A549 (cell line): ENCODE results near the gene RNF128. TPM values are rescaled to one million over a fixed set of nuclear protein-coding genes. Genes with fewer than 3 reads are reported as not detected.

Experiments
- ATAC-seq, 2 experiments: fragments of 200-7000 bp in 1 of 2; fragments of >200 bp in 1 of 2; cut with Nextera tagmentation in 1 of 2; cut with Tn5 transposase in 1 of 2; 3 replicates each; pipeline versions ENCODE4 v1.8.0 to v1.9.1; 2018 to 2020; ENCODE audit warnings: mild to moderate bottlenecking in 1 of 2, moderate library complexity in 1 of 2
- CTCF ChIA-PET: fragments of 300-600 bp; sonication (Branson Sonifier 250); formaldehyde crosslinking; extraction: SDS; loops from one replicate; lab custom pipeline; 2021; ENCODE audit warnings: antibody characterized with exemption, inconsistent platforms; lab: Yijun Ruan, JAX
- POLR2A ChIA-PET: fragments of 350-600 bp; formaldehyde crosslinking; extraction: SDS; loops from one replicate; lab custom pipeline; 2021; ENCODE audit warnings: antibody characterized with exemption, inconsistent platforms; lab: Yijun Ruan, JAX
- DNase-seq, 2 experiments: peaks; one replicate each; pipeline versions ENCODE4 v3.0.0 to v3.0.0-alpha.2; 2011 to 2016; ENCODE audit warnings: low read depth in 1 of 2, low spot score in 1 of 2
- FAIRE-seq: peaks from 2 replicates; lab custom pipeline; 2011; peaks lifted over from hg19 to GRCh38; lab: Jason Lieb, UNC
- H3K27ac ChIP-seq, 2 experiments: fragments of >200 bp; sonication (Bioruptor Twin); formaldehyde crosslinking; 3 replicates each; pipeline ENCODE4 v1.5.1; 2016 to 2017
- H3K4me1 ChIP-seq: fragments of >200 bp; sonication (Bioruptor Twin); formaldehyde crosslinking; 3 replicates; pipeline ENCODE4 v1.6.1; 2016
- H3K4me2 ChIP-seq: fragments of >200 bp; sonication (Bioruptor Twin); formaldehyde crosslinking; 3 replicates; pipeline ENCODE4 v1.6.1; 2016
- H3K4me3 ChIP-seq: fragments of >200 bp; sonication (Bioruptor Twin); formaldehyde crosslinking; 3 replicates; pipeline ENCODE4 v1.5.1; 2016
- H3K9me3 ChIP-seq: fragments of >200 bp; sonication (Bioruptor Twin); formaldehyde crosslinking; 3 replicates; pipeline ENCODE4 v1.6.1; 2016
- BHLHE40 ChIP-seq: IDR thresholded peaks from 2 replicates; pipeline ENCODE4 v1.6.1; 2012; ENCODE audit warnings: low read depth, low read length, inconsistent platforms
- EHMT2 ChIP-seq: fragments of 200-600 bp; sonication (generic); IDR thresholded peaks from 2 replicates; pipeline ENCODE4 v1.6.1; 2016; ENCODE audit warnings: antibody characterized with exemption, low read depth, mild to moderate bottlenecking, moderate library complexity
- ELK1 ChIP-seq: fragments of 150-350 bp; IDR thresholded peaks from 2 replicates; pipeline ENCODE4 v1.6.1; 2014; ENCODE audit warnings: low read depth, mild to moderate bottlenecking, low read length
- EP300 ChIP-seq, 2 experiments: fragments of >200 bp; sonication (Bioruptor Twin); formaldehyde crosslinking; IDR thresholded peaks; 2 replicates in 1 of 2; 3 replicates in 1 of 2; pipeline ENCODE4 v1.6.1; 2016 to 2017
- FOSB ChIP-seq: fragments of 250-450 bp; sonication (Bioruptor Pico); IDR thresholded peaks from 2 replicates; pipeline ENCODE4 v1.5.0; 2020; ENCODE audit warnings: mild to moderate bottlenecking, moderate library complexity
- FOSL2 ChIP-seq, 2 experiments: fragments of 450-650 bp in 1 of 2; fragments of >200 bp in 1 of 2; sonication (Bioruptor Twin) in 1 of 2; formaldehyde crosslinking; IDR thresholded peaks; 2 replicates each; pipeline versions ENCODE4 v1.5.0 to v1.6.1; 2016 to 2020; ENCODE audit warnings: mild to moderate bottlenecking in 1 of 2, moderate library complexity in 1 of 2
- GATA3 ChIP-seq: IDR thresholded peaks from 2 replicates; pipeline ENCODE4 v1.6.1; 2012; ENCODE audit warnings: borderline replicate concordance
- HDAC2 ChIP-seq: fragments of 200-600 bp; sonication (generic); IDR thresholded peaks from 2 replicates; pipeline ENCODE4 v1.6.1; 2016
- HMGXB4 ChIP-seq: fragments of 250-450 bp; sonication (Bioruptor Pico); IDR thresholded peaks from 2 replicates; pipeline ENCODE4 v1.5.0; 2021; ENCODE audit warnings: mild to moderate bottlenecking, moderate library complexity, borderline replicate concordance
- HOXA7 ChIP-seq: fragments of 250-450 bp; sonication (Bioruptor Pico); IDR thresholded peaks from 2 replicates; pipeline ENCODE4 v1.5.0; 2020; ENCODE audit warnings: mild to moderate bottlenecking, moderate library complexity
- HOXB13 ChIP-seq: fragments of 250-450 bp; sonication (Bioruptor Pico); IDR thresholded peaks from 2 replicates; pipeline ENCODE4 v1.5.0; 2020; ENCODE audit warnings: low read depth, mild to moderate bottlenecking, moderate library complexity
- JUNB ChIP-seq: fragments of >200 bp; sonication (Bioruptor Twin); formaldehyde crosslinking; IDR thresholded peaks from 2 replicates; pipeline ENCODE4 v1.6.1; 2016
- MAFK ChIP-seq: fragments of 450-650 bp; IDR thresholded peaks from 2 replicates; pipeline ENCODE4 v1.6.1; 2014; ENCODE audit not compliant: partially characterized antibody
- MYC ChIP-seq: IDR thresholded peaks from 2 replicates; pipeline ENCODE4 v1.6.1; 2012; ENCODE audit warnings: mild to moderate bottlenecking, inconsistent platforms, low read length, improper control_type of control experiment, borderline replicate concordance
- NFE2L2 ChIP-seq: fragments of 150-350 bp; conservative IDR thresholded peaks from 2 replicates; pipeline ENCODE4 v1.6.1; 2014; ENCODE audit warnings: low read length
- PHF8 ChIP-seq: fragments of 200-600 bp; sonication (generic); IDR thresholded peaks from 2 replicates; pipeline ENCODE4 v1.6.1; 2016; ENCODE audit warnings: low read depth, mild to moderate bottlenecking, antibody characterized with exemption, moderate library complexity, borderline replicate concordance
- POLR2A ChIP-seq: IDR thresholded peaks from 2 replicates; pipeline ENCODE4 v1.6.1; 2012; ENCODE audit warnings: mild to moderate bottlenecking, low read length
- RAD21 ChIP-seq, 2 experiments: fragments of >200 bp in 1 of 2; sonication (Bioruptor Twin) in 1 of 2; formaldehyde crosslinking in 1 of 2; IDR thresholded peaks in 1 of 2; conservative IDR thresholded peaks in 1 of 2; 2 replicates in 1 of 2; 3 replicates in 1 of 2; pipeline ENCODE4 v1.6.1; 2012 to 2018; ENCODE audit warnings: inconsistent platforms in 1 of 2
- RCOR1 ChIP-seq: fragments of 150-350 bp; IDR thresholded peaks from 2 replicates; pipeline ENCODE4 v1.6.1; 2014; ENCODE audit warnings: antibody characterized with exemption, low read length, low read depth
- REST ChIP-seq: fragments of 200-600 bp; sonication (generic); IDR thresholded peaks from 2 replicates; pipeline ENCODE4 v1.6.1; 2016; ENCODE audit warnings: antibody characterized with exemption, mild to moderate bottlenecking, moderate library complexity
- TFCP2L1 ChIP-seq: fragments of 250-450 bp; sonication (Bioruptor Pico); IDR thresholded peaks from 2 replicates; pipeline ENCODE4 v1.5.0; 2021; ENCODE audit warnings: mild to moderate bottlenecking
- TP53 ChIP-seq: fragments of 250-450 bp; sonication (Bioruptor Pico); IDR thresholded peaks from 2 replicates; pipeline ENCODE4 v1.5.0; 2021; ENCODE audit warnings: mild to moderate bottlenecking, moderate library complexity
- USF2 ChIP-seq: fragments of 450-650 bp; IDR thresholded peaks from 2 replicates; pipeline ENCODE4 v1.6.1; 2014; ENCODE audit warnings: antibody characterized with exemption
- ZC3H11A ChIP-seq: fragments of 450-650 bp; IDR thresholded peaks from 2 replicates; pipeline ENCODE4 v1.6.1; 2014; ENCODE audit warnings: antibody characterized with exemption, mild to moderate bottlenecking
- ZFP36 ChIP-seq: fragments of 450-650 bp; IDR thresholded peaks from 2 replicates; pipeline ENCODE4 v1.6.1; 2014; ENCODE audit warnings: borderline replicate concordance; ENCODE audit not compliant: partially characterized antibody
- WGBS: methylation state at CpG from one replicate; pipeline ENCODE4 v1.1.6; 2017; ENCODE audit errors: missing lambda C conversion rate; 5-methylcytosine and 5-hydroxymethylcytosine counted together
- polyA plus RNA-seq, 4 experiments: library from polyadenylated mRNA; depleted of rRNA in 3 of 4; stranded (reverse); fragments of >200 nt; fragmentation: RNase III in 1 of 4; extraction: RNeasy Plus Mini Kit Qiagen cat#74134 plus additional on column Dnase treatment in 1 of 4; gene quantifications; 2 replicates in 3 of 4; 3 replicates in 1 of 4; pipeline ENCODE4 v1.2.3, GENCODE V29; 2011 to 2017
- TF ChIP-seq, protein P1 (sequence below): IDR thresholded peaks from 2 replicates; pipeline ENCODE4 v1.6.1; 2012

The RNF128 gene
- polyA plus RNA-seq, 2 of the 4 experiments (the other 2 are of a cell fraction): 0.22 to 0.28 TPM

GRCh38 chrX:106711375-106711774, 15.1 kb upstream of the RNF128 start:
- Histone ChIP-seq H3K4me3 (no peak overlapping the region), H3K27ac (no peak overlapping the region), H3K4me1 (peaks cover 13% of the 10 kb centered on the region), H3K4me2 (no peak overlapping the region), H3K9me3 (no peaks in the 10 kb centered on the region)
- ATAC-seq (no peak), DNase-seq (no peak), FAIRE-seq (no peak)
- 83% methylated on average over 4 of the region's 4 CpGs for WGBS
- TF ChIP-seq MAFK: peak; percentile 71
- no peak for TF ChIP-seq RCOR1
- no peak for TF ChIP-seq RAD21 (conservative IDR thresholded peaks at IDR 0.05 in 1 of 2, IDR thresholded peaks at IDR 0.05 in 1 of 2)
- TF ChIP-seq HMGXB4 (CRISPR knock-in tag): no peak
- TF ChIP-seq BHLHE40: no peak
- no peak for TF ChIP-seq USF2
- ChIA-PET POLR2A (no interaction called here), CTCF (no interaction called here)

GRCh38 chrX:106716004-106716403, 10.5 kb upstream of the RNF128 start:
- FAIRE-seq (peak; percentile 61), DNase-seq (no peak), ATAC-seq (peak in 1 of 2 experiments; percentile 62; a peak in 3 of 6 replicates)
- CTCF ChIA-PET: no interaction called here
- no peak for TF ChIP-seq RCOR1
- TF ChIP-seq JUNB: no peak
- TF ChIP-seq POLR2A: no peak
- no peak for TF ChIP-seq BHLHE40
- TF ChIP-seq FOSL2 (IDR thresholded peaks at IDR 0.05): no peak
- no peak for TF ChIP-seq FOSL2 (CRISPR knock-in tag; IDR thresholded peaks at IDR 0.05)
- TF ChIP-seq PHF8: no peak
- no peak for TF ChIP-seq TFCP2L1 (CRISPR knock-in tag)
- Histone ChIP-seq H3K9me3 (no peaks in the 10 kb centered on the region), H3K4me3 (no peak overlapping the region), H3K4me1 (no peaks in the 10 kb centered on the region), H3K27ac (no peak overlapping the region), H3K4me2 (peak overlapping the region; percentile 39)
- WGBS: 17% methylated on average over 1 of the region's 1 CpG
- POLR2A ChIA-PET: no interaction called here

DNA sequence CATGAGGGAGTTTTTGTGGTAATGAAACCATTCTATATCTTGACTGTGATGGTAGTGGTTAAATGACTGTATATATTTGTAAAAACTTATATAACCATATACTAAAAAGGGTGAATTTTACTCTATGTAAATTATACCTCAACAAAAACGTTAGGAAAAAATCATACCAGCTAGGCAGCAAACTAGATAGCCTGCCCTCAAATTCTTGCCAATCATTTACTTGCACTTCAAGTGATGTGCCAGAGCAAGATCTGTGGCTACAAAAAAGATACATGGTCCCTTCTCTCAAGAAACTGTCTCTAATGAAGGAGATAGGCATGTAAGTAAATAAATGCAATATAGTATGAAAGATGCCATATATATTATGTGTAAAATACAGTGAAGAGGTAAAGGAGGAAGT, 10.0 kb upstream of the RNF128 start:
- 4% methylated on average over 1 of the region's 1 CpG for WGBS
- Histone ChIP-seq H3K27ac (no peak overlapping the region), H3K9me3 (no peaks in the 10 kb centered on the region), H3K4me1 (no peaks in the 10 kb centered on the region), H3K4me3 (no peak overlapping the region), H3K4me2 (peak overlapping the region; percentile 39)
- no peak for TF ChIP-seq GATA3
- TF ChIP-seq NFE2L2: no peak
- TF ChIP-seq HOXA7 (CRISPR knock-in tag): no peak
- no peak for TF ChIP-seq EP300 (IDR thresholded peaks at IDR 0.05)
- TF ChIP-seq FOSB: no peak
- no peak for TF ChIP-seq PHF8
- TF ChIP-seq ELK1: no peak
- TF ChIP-seq ZFP36: no peak
- TF ChIP-seq JUNB: no peak
- TF ChIP-seq EHMT2: no peak
- no peak for TF ChIP-seq FOSL2 (IDR thresholded peaks at IDR 0.05)
- TF ChIP-seq FOSL2 (CRISPR knock-in tag; IDR thresholded peaks at IDR 0.05): no peak
- no peak for TF ChIP-seq ZC3H11A
- TF ChIP-seq HOXB13: no peak
- TF ChIP-seq, protein P1, sequence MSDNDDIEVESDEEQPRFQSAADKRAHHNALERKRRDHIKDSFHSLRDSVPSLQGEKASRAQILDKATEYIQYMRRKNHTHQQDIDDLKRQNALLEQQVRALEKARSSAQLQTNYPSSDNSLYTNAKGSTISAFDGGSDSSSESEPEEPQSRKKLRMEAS: no peak
- TF ChIP-seq REST: no peak
- TF ChIP-seq HDAC2: no peak
- TF ChIP-seq MYC: no peak
- TF ChIP-seq TP53 (CRISPR knock-in tag): no peak
- CTCF ChIA-PET: no interaction called here
- ATAC-seq (no peak), DNase-seq (no peak), FAIRE-seq (no peak)
- POLR2A ChIA-PET: no interaction called here
